IPS-20b (cell line): ENCODE measurements around the gene KIAA1755.

Experiments
- H3K27ac ChIP-seq: one replicate; pipeline ENCODE4 v1.5.1; 2013; ENCODE audit warnings: low read length
- H3K27me3 ChIP-seq: 2 replicates; pipeline ENCODE4 v1.6.1; 2013; ENCODE audit warnings: mild to moderate bottlenecking, low read length, inconsistent platforms; ENCODE audit not compliant: insufficient read depth
- H3K36me3 ChIP-seq: 2 replicates; pipeline ENCODE4 v1.6.1; 2013; ENCODE audit warnings: low read depth, mild to moderate bottlenecking, inconsistent platforms, low read length, moderate library complexity; ENCODE audit not compliant: insufficient read depth
- H3K4me1 ChIP-seq: 2 replicates; pipeline ENCODE4 v1.6.1; 2013; ENCODE audit warnings: mild to moderate bottlenecking, control low read depth, inconsistent platforms, low read length, moderate library complexity; ENCODE audit not compliant: insufficient read depth
- H3K4me3 ChIP-seq: 2 replicates; pipeline ENCODE4 v1.5.1; 2013; ENCODE audit warnings: mild to moderate bottlenecking, low read length, inconsistent platforms
- H3K9ac ChIP-seq: 2 replicates; pipeline ENCODE4 v1.6.1; 2013; ENCODE audit warnings: low read depth, mild to moderate bottlenecking, inconsistent platforms, low read length, moderate library complexity
- H3K9me3 ChIP-seq: 2 replicates; pipeline ENCODE4 v1.6.1; 2013; ENCODE audit warnings: mild to moderate bottlenecking, low read depth, low read length, inconsistent platforms; ENCODE audit not compliant: insufficient read depth

Gene KIAA1755

GRCh38 chr20:38181207-38181801, 79.2 kb downstream of the KIAA1755 start:
- Histone ChIP-seq H3K9ac (no peak overlapping the region), H3K4me3 (no peak overlapping the region), H3K9me3 (no peaks in the 10 kb centered on the region; the same call in 1 of the 2 replicates), H3K4me1 (no peaks in the 10 kb centered on the region), H3K27me3 (no peaks in the 10 kb centered on the region), H3K36me3 (no peaks in the 10 kb centered on the region), H3K27ac (no peak overlapping the region)

GRCh38 chr20:38180781-38181180, 79.8 kb downstream of the KIAA1755 start:
- H3K27me3 ChIP-seq, result no peaks in the 10 kb centered on the region
- no peak overlapping the region for H3K9ac ChIP-seq
- H3K27ac ChIP-seq, result no peak overlapping the region
- no peaks in the 10 kb centered on the region for H3K4me1 ChIP-seq
- no peaks in the 10 kb centered on the region for H3K36me3 ChIP-seq
- no peak overlapping the region for H3K4me3 ChIP-seq
- H3K9me3 ChIP-seq, result no peaks in the 10 kb centered on the region; the same call in 1 of the 2 replicates

GRCh38 chr20:38179846-38180245, 80.7 kb downstream of the KIAA1755 start:
- no peak overlapping the region for H3K4me3 ChIP-seq
- peaks cover 6% of the 10 kb centered on the region; the same call in 1 of the 2 replicates for H3K4me1 ChIP-seq
- no peaks in the 10 kb centered on the region for H3K36me3 ChIP-seq
- no peak overlapping the region for H3K9ac ChIP-seq
- no peaks in the 10 kb centered on the region; the same call in 1 of the 2 replicates for H3K9me3 ChIP-seq
- no peak overlapping the region for H3K27ac ChIP-seq
- no peaks in the 10 kb centered on the region for H3K27me3 ChIP-seq

GRCh38 chr20:38178581-38178980, 82.0 kb downstream of the KIAA1755 start:
- H3K4me1 ChIP-seq, result peaks cover 6% of the 10 kb centered on the region; the same call in 1 of the 2 replicates
- no peaks in the 10 kb centered on the region for H3K27me3 ChIP-seq
- no peak overlapping the region for H3K27ac ChIP-seq

GRCh38 chr20:38178065-38178491, 82.5 kb downstream of the KIAA1755 start:
- Histone ChIP-seq H3K27ac (no peak overlapping the region), H3K9me3 (no peaks in the 10 kb centered on the region; the same call in 1 of the 2 replicates), H3K27me3 (no peaks in the 10 kb centered on the region), H3K9ac (no peak overlapping the region), H3K4me1 (peaks cover 6% of the 10 kb centered on the region; the same call in 1 of the 2 replicates), H3K4me3 (no peak overlapping the region), H3K36me3 (no peaks in the 10 kb centered on the region)

More at GRCh38 chr20:38178581-38178980, 82.0 kb downstream of the KIAA1755 start:
- Histone ChIP-seq H3K4me3 (no peak overlapping the region), H3K9me3 (no peaks in the 10 kb centered on the region; the same call in 1 of the 2 replicates), H3K36me3 (no peaks in the 10 kb centered on the region), H3K9ac (no peak overlapping the region)

GRCh38 chr20:38177201-38177600, 83.3 kb downstream of the KIAA1755 start:
- H3K9me3 ChIP-seq, result no peaks in the 10 kb centered on the region
- no peak overlapping the region for H3K27ac ChIP-seq
- H3K4me3 ChIP-seq, result no peak overlapping the region
- H3K9ac ChIP-seq, result no peak overlapping the region
- H3K36me3 ChIP-seq, result no peaks in the 10 kb centered on the region
- H3K27me3 ChIP-seq, result no peaks in the 10 kb centered on the region
- peaks cover 6% of the 10 kb centered on the region; the same call in 1 of the 2 replicates for H3K4me1 ChIP-seq

- peaks cover 6% of the 10 kb centered on the region; the same call in 1 of the 2 replicates for H3K4me1 ChIP-seq
- no peak overlapping the region for H3K9ac ChIP-seq
- no peaks in the 10 kb centered on the region for H3K36me3 ChIP-seq
- H3K4me3 ChIP-seq, result no peak overlapping the region
- no peak overlapping the region for H3K27ac ChIP-seq
- H3K9me3 ChIP-seq, result no peaks in the 10 kb centered on the region
- H3K27me3 ChIP-seq, result no peaks in the 10 kb centered on the region
These were observed 85.0 kb downstream of the KIAA1755 start for GRCh38 chr20:38175304-38176180.

- Histone ChIP-seq H3K9ac (no peak overlapping the region), H3K27ac (no peak overlapping the region), H3K27me3 (no peaks in the 10 kb centered on the region), H3K4me3 (no peak overlapping the region), H3K9me3 (no peaks in the 10 kb centered on the region), H3K36me3 (no peaks in the 10 kb centered on the region), H3K4me1 (peaks cover 6% of the 10 kb centered on the region; the same call in 1 of the 2 replicates)
These were observed 87.0 kb downstream of the KIAA1755 start for GRCh38 chr20:38173237-38174156.

GRCh38 chr20:38172408-38172807, 88.1 kb downstream of the KIAA1755 start:
- Histone ChIP-seq H3K4me3 (no peak overlapping the region), H3K9ac (no peak overlapping the region), H3K27me3 (no peaks in the 10 kb centered on the region), H3K36me3 (no peaks in the 10 kb centered on the region), H3K9me3 (no peaks in the 10 kb centered on the region), H3K27ac (no peak overlapping the region), H3K4me1 (peaks cover 6% of the 10 kb centered on the region; the same call in 1 of the 2 replicates)

GRCh38 chr20:38171675-38172043, 88.9 kb downstream of the KIAA1755 start:
- no peaks in the 10 kb centered on the region for H3K9me3 ChIP-seq
- H3K27me3 ChIP-seq, result no peaks in the 10 kb centered on the region
- H3K4me3 ChIP-seq, result no peak overlapping the region
- no peak overlapping the region for H3K27ac ChIP-seq
- H3K4me1 ChIP-seq, result peaks cover 6% of the 10 kb centered on the region; the same call in 1 of the 2 replicates
- no peaks in the 10 kb centered on the region for H3K36me3 ChIP-seq
- H3K9ac ChIP-seq, result no peak overlapping the region
